H1 (cell line): ENCODE data around the gene DCAF8. TPM values are rescaled to one million over a fixed set of nuclear protein-coding genes. Genes with fewer than 3 reads are reported as not detected.

Experiments
- ASH2L ChIP-seq: fragments of 200-600, 300-600 bp; sonication (generic); IDR thresholded peaks from one replicate; pipeline ENCODE4 v1.7.1; 2017; ENCODE audit warnings: low read length
- SAP30 ChIP-seq: fragments of 300-600 bp; sonication (generic); IDR thresholded peaks from 2 replicates; pipeline ENCODE4 v1.7.1; 2012; ENCODE audit warnings: low read length, moderate library complexity, mild to moderate bottlenecking, inconsistent platforms; ENCODE audit not compliant: insufficient read depth, insufficient replicate concordance
- SIRT6 ChIP-seq: IDR thresholded peaks from one replicate; pipeline ENCODE4 v1.7.1; 2012; ENCODE audit warnings: low read length, inconsistent platforms
- polyA plus RNA-seq, 7 experiments: library from polyadenylated mRNA; depleted of rRNA in 3 of 7; stranded (reverse) in 5 of 7; unstranded in 2 of 7; fragments of >200 nt in 5 of 7; fragments of 200-250 nt in 2 of 7; gene quantifications; 1 replicate in 5 of 7; 2 replicates in 1 of 7; 4 replicates in 1 of 7; pipeline versions ENCODE4 v1.2.1 to v1.2.3, GENCODE V29; 2011 to 2013; ENCODE audit warnings: missing spikeins in 2 of 7, mixed read lengths in 2 of 7
- total RNA-seq: library from RNA; stranded (reverse); fragmentation: NEBNext Ultra II Directional; extraction: Animal tissue kit (Norgen Biotek cat#: 25700); gene quantifications from 2 replicates; pipeline ENCODE4 v1.2.1, GENCODE V29; 2021
- TF ChIP-seq, protein P1 (sequence below): IDR thresholded peaks from 2 replicates; pipeline ENCODE4 v1.6.1; 2011; ENCODE audit warnings: low read depth, mild to moderate bottlenecking, low read length; ENCODE audit not compliant: insufficient read depth

Gene DCAF8
- total and polyA plus RNA-seq, 2 of the 8 experiments (the other 6 are each of a cell fraction or from before 2014, with no cell fraction given), result 68.2 to 110 TPM

DNA sequence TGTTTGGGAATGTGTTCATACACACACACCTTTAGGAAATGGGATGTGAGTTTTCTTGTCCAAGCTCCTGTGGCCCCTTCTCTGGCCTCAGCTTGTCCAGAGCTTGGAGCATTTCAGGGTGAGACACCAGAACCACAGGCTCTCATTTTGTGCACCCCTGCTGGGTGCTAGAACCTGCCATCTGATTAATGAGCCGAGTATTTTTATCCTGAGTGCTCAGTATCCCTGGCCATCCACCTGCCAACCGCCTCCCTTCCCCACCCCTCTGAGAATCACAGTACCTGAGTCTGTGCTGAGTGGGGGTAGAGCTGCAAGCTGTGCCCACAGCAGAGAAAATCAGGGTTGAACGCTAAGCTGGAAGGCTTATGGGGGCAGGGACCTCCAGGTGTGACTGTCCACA, 70.6 kb downstream of the DCAF8 start (continued):
- TF ChIP-seq SIRT6, result no peak
- TF ChIP-seq, protein P1, sequence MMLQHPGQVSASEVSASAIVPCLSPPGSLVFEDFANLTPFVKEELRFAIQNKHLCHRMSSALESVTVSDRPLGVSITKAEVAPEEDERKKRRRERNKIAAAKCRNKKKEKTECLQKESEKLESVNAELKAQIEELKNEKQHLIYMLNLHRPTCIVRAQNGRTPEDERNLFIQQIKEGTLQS, result no peak
- no peak for TF ChIP-seq SAP30
- no peak for TF ChIP-seq ASH2L
